HL-60 (cell line): Measurements from ENCODE around the gene OR10H3.

Experiments used
- POLR2AphosphoS5 ChIP-seq: IDR thresholded peaks from 2 replicates; pipeline ENCODE4 v1.6.1; 2012; ENCODE audit warnings: low read depth
- TF ChIP-seq, protein P1 (sequence below): IDR thresholded peaks from one replicate; pipeline ENCODE4 v1.5.1; 2011; ENCODE audit warnings: low read length, control low read depth, inconsistent platforms; ENCODE audit not compliant: insufficient read depth
- TF ChIP-seq, protein P2 (sequence below): IDR thresholded peaks from 2 replicates; pipeline ENCODE4 v1.6.1; 2012; ENCODE audit warnings: low read depth; ENCODE audit not compliant: insufficient replicate concordance

DNA sequence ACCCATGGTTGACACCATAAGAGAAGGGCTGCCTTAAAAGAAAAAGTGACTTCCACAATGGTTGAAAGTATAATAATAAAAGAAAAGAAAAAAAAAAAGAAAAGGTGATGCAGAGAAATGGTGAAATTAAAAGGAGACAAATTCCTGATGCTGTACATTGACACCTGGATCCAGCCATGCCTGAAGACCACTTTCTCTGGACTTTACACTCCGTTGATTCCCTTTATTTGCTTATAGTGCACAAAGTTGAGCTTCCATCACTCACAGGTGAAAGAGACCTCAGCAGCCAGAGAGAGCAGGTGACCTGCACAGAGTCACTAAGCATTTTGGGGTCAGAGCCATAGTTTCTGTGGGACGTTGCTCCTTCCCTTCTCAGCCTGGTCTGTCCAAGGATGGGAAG is 37.5 kb downstream of the OR10H3 start:
- no peak for TF ChIP-seq POLR2AphosphoS5
- TF ChIP-seq, protein P1, sequence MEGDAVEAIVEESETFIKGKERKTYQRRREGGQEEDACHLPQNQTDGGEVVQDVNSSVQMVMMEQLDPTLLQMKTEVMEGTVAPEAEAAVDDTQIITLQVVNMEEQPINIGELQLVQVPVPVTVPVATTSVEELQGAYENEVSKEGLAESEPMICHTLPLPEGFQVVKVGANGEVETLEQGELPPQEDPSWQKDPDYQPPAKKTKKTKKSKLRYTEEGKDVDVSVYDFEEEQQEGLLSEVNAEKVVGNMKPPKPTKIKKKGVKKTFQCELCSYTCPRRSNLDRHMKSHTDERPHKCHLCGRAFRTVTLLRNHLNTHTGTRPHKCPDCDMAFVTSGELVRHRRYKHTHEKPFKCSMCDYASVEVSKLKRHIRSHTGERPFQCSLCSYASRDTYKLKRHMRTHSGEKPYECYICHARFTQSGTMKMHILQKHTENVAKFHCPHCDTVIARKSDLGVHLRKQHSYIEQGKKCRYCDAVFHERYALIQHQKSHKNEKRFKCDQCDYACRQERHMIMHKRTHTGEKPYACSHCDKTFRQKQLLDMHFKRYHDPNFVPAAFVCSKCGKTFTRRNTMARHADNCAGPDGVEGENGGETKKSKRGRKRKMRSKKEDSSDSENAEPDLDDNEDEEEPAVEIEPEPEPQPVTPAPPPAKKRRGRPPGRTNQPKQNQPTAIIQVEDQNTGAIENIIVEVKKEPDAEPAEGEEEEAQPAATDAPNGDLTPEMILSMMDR = no peak
- TF ChIP-seq, protein P2, sequence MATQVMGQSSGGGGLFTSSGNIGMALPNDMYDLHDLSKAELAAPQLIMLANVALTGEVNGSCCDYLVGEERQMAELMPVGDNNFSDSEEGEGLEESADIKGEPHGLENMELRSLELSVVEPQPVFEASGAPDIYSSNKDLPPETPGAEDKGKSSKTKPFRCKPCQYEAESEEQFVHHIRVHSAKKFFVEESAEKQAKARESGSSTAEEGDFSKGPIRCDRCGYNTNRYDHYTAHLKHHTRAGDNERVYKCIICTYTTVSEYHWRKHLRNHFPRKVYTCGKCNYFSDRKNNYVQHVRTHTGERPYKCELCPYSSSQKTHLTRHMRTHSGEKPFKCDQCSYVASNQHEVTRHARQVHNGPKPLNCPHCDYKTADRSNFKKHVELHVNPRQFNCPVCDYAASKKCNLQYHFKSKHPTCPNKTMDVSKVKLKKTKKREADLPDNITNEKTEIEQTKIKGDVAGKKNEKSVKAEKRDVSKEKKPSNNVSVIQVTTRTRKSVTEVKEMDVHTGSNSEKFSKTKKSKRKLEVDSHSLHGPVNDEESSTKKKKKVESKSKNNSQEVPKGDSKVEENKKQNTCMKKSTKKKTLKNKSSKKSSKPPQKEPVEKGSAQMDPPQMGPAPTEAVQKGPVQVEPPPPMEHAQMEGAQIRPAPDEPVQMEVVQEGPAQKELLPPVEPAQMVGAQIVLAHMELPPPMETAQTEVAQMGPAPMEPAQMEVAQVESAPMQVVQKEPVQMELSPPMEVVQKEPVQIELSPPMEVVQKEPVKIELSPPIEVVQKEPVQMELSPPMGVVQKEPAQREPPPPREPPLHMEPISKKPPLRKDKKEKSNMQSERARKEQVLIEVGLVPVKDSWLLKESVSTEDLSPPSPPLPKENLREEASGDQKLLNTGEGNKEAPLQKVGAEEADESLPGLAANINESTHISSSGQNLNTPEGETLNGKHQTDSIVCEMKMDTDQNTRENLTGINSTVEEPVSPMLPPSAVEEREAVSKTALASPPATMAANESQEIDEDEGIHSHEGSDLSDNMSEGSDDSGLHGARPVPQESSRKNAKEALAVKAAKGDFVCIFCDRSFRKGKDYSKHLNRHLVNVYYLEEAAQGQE = no peak
